ENCODE measurements around the gene CPXM2. TPM values are rescaled to one million over a fixed set of nuclear protein-coding genes. Genes with fewer than 3 reads are reported as not detected.

The CPXM2 gene
- total RNA-seq, 1 experiment from 2014 or later = not detected

- ChIA-PET CTCF (no interaction called here), POLR2A (no interaction called here)
- intact Hi-C loops (cut with micrococcal nuclease; ENCODE audit: unreplicated experiment) = no loop called here
- no peak for DNase-seq (ENCODE audit: low read depth, low spot score)
- no peaks in the 10 kb centered on the region for H3K4me1 ChIP-seq (ENCODE audit: control insufficient read depth, insufficient read depth, low read length)
- no peak for ATAC-seq
- H3K9me3 ChIP-seq (ENCODE audit: control insufficient read depth, insufficient read depth, low read depth, low read length) = no peaks in the 10 kb centered on the region
- TF ChIP-seq TCF7L2 (IDR thresholded peaks at IDR 0.05; ENCODE audit: low read depth, low read length) (no peak), SIN3A (IDR thresholded peaks at IDR 0.05; ENCODE audit: borderline replicate concordance, insufficient read depth, low read depth, low read length) (no peak), POLR2AphosphoS5 (IDR thresholded peaks at IDR 0.05; ENCODE audit: low read depth, low read length) (no peak), CTCF (IDR thresholded peaks at IDR 0.05) (no peak)
- TF ChIP-seq, protein P1, sequence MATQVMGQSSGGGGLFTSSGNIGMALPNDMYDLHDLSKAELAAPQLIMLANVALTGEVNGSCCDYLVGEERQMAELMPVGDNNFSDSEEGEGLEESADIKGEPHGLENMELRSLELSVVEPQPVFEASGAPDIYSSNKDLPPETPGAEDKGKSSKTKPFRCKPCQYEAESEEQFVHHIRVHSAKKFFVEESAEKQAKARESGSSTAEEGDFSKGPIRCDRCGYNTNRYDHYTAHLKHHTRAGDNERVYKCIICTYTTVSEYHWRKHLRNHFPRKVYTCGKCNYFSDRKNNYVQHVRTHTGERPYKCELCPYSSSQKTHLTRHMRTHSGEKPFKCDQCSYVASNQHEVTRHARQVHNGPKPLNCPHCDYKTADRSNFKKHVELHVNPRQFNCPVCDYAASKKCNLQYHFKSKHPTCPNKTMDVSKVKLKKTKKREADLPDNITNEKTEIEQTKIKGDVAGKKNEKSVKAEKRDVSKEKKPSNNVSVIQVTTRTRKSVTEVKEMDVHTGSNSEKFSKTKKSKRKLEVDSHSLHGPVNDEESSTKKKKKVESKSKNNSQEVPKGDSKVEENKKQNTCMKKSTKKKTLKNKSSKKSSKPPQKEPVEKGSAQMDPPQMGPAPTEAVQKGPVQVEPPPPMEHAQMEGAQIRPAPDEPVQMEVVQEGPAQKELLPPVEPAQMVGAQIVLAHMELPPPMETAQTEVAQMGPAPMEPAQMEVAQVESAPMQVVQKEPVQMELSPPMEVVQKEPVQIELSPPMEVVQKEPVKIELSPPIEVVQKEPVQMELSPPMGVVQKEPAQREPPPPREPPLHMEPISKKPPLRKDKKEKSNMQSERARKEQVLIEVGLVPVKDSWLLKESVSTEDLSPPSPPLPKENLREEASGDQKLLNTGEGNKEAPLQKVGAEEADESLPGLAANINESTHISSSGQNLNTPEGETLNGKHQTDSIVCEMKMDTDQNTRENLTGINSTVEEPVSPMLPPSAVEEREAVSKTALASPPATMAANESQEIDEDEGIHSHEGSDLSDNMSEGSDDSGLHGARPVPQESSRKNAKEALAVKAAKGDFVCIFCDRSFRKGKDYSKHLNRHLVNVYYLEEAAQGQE (IDR thresholded peaks at IDR 0.05; ENCODE audit: insufficient read depth in 1 of 2, low read depth in 2 of 2, low read length in 1 of 2) = no peak
- H3K27me3 ChIP-seq (ENCODE audit: control insufficient read depth, insufficient read depth, low read length) = peaks cover 23% of the 10 kb centered on the region
- no peak overlapping the region for H3K27ac ChIP-seq (ENCODE audit: low read length)
- in situ Hi-C loops (cut with HindIII; ENCODE audit: low pct_unique_long_range_greater_than_20kb, low sequenced_read_pairs) = no loop called here
- BruUV-seq (replicated peaks) = no TSS peak
- H3K36me3 ChIP-seq (ENCODE audit: control insufficient read depth, insufficient read depth, low read length) = no peaks in the 10 kb centered on the region
- H3K4me3 ChIP-seq (ENCODE audit: low read depth in 2 of 2, low read length in 2 of 2) = no peak overlapping the region
Observed at GRCh38 chr10:123755061-123755460, 136.5 kb downstream of the CPXM2 start.

DNA sequence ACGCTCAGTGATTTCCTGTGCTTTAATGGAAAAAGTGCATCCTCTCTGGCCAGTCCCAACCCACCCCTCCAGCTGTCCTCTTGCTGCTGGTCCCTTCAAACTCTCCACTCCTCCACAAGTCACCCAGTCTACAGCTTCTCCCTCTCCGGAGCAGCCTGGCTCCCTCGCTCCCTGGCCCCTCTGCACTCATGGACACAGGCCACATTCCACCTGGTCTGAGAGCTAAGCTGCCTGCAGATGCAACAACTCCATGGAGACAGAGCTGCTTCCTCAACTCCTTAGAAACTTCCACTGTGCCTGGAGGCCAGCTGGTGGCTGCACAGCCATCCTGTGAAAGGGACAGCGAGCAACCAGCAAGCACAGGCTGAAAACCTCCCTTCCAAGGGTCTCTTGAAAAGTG, 137.5 kb downstream of the CPXM2 start:
- TF ChIP-seq SIN3A (IDR thresholded peaks at IDR 0.05; ENCODE audit: borderline replicate concordance, insufficient read depth, low read depth, low read length) (no peak), TCF7L2 (IDR thresholded peaks at IDR 0.05; ENCODE audit: low read depth, low read length) (no peak), CTCF (IDR thresholded peaks at IDR 0.05) (no peak), POLR2AphosphoS5 (IDR thresholded peaks at IDR 0.05; ENCODE audit: low read depth, low read length) (no peak)
- TF ChIP-seq, protein P1 (IDR thresholded peaks at IDR 0.05; ENCODE audit: insufficient read depth in 1 of 2, low read depth in 2 of 2, low read length in 1 of 2) = no peak
- ChIA-PET CTCF (no interaction called here), POLR2A (no interaction called here)
- no peaks in the 10 kb centered on the region for H3K36me3 ChIP-seq (ENCODE audit: control insufficient read depth, insufficient read depth, low read length)
- in situ Hi-C loops (cut with HindIII; ENCODE audit: low pct_unique_long_range_greater_than_20kb, low sequenced_read_pairs) = no loop called here
- no peaks in the 10 kb centered on the region for H3K9me3 ChIP-seq (ENCODE audit: control insufficient read depth, insufficient read depth, low read depth, low read length)
- BruUV-seq (replicated peaks) = no TSS peak
- H3K4me1 ChIP-seq (ENCODE audit: control insufficient read depth, insufficient read depth, low read length) = no peaks in the 10 kb centered on the region
- no peak for DNase-seq (ENCODE audit: low read depth, low spot score)
- no peak overlapping the region for H3K4me3 ChIP-seq (ENCODE audit: low read depth in 2 of 2, low read length in 2 of 2)
- peaks cover 20% of the 10 kb centered on the region for H3K27me3 ChIP-seq (ENCODE audit: control insufficient read depth, insufficient read depth, low read length)
- ATAC-seq = no peak
- intact Hi-C loops (cut with micrococcal nuclease; ENCODE audit: unreplicated experiment) = no loop called here
- no peak overlapping the region for H3K27ac ChIP-seq (ENCODE audit: low read length)

Measured in Panc1 (cell line).